HG02642 (cell line): Measurements from ENCODE around the gene RIPOR1.

ENCODE experiments used
- ATAC-seq: cut with Tn5 transposase; IDR thresholded peaks from one replicate; pipeline ENCODE4 v1.9.1; 2021; ENCODE audit warnings: mild to moderate bottlenecking; ENCODE audit not compliant: unreplicated experiment, poor library complexity

The RIPOR1 gene

DNA sequence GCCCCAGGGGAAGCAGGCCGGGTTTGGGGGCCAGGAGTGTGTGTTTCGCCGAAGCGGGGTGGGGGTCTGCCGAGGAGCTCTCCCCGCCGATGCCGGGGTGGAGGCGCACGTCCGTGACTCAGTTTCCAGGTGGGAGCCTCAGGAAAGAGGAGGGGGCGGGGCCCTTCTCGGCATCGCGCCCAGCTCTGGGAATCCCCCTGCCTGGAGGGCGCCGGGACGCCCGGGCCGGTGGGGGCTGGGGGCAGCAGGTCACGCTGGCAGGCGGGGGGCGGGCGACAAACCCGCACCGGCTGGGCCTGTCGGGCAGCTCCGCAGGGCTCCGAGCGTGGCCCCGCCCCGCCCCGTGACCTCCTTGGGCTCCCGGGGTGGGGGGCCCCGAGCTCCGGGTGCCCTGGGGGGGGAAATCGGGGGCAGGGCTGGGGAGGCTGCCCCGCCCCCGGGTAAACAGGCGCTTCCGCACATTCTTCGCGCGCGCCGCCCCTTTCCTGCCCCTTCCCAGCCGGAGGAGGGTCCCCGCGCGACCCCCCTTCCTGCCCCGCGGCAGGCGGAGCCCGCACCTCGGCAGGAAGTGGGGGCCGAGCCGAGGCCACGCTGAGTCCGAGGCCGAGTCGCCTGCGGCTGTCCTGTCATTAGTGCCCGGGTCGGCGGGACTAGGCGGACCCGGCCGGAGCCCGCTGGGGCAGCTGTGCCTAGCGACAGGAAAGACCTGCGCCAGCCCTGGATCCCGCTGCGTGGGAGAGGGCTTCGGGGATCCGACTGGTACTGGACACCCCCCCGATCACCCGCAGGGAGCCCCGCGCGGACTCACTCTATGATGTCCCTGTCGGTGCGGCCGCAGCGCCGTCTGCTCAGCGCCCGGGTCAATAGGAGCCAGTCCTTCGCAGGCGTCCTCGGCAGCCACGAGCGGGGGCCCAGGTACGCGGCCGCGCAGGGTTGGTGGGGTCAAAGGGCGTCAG, 9.3 kb downstream of the RIPOR1 start:
- ATAC-seq, result peak; percentile 49

DNA sequence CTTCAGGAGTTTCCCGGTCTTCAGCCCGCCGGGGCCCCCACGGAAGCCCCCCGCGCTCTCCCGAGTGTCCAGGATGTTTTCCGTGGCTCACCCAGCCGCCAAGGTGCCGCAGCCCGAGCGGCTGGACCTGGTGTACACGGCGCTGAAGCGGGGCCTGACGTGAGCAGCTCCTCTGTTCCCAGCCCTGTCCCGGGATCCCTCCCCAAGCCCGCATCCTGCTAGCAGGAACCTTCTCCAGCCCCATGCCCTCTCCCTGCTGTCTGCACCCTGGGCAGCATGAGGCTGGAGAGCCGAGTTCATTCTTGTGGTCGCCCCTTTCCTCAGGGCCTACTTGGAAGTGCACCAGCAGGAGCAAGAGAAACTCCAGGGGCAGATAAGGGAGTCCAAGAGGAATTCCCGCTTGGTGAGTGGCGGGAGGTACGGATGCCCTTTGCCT, 10.1 kb downstream of the RIPOR1 start:
- no peak for ATAC-seq

- no peak for ATAC-seq
These were observed 10.6 kb downstream of the RIPOR1 start for GRCh38 chr16:67539271-67539670.

DNA sequence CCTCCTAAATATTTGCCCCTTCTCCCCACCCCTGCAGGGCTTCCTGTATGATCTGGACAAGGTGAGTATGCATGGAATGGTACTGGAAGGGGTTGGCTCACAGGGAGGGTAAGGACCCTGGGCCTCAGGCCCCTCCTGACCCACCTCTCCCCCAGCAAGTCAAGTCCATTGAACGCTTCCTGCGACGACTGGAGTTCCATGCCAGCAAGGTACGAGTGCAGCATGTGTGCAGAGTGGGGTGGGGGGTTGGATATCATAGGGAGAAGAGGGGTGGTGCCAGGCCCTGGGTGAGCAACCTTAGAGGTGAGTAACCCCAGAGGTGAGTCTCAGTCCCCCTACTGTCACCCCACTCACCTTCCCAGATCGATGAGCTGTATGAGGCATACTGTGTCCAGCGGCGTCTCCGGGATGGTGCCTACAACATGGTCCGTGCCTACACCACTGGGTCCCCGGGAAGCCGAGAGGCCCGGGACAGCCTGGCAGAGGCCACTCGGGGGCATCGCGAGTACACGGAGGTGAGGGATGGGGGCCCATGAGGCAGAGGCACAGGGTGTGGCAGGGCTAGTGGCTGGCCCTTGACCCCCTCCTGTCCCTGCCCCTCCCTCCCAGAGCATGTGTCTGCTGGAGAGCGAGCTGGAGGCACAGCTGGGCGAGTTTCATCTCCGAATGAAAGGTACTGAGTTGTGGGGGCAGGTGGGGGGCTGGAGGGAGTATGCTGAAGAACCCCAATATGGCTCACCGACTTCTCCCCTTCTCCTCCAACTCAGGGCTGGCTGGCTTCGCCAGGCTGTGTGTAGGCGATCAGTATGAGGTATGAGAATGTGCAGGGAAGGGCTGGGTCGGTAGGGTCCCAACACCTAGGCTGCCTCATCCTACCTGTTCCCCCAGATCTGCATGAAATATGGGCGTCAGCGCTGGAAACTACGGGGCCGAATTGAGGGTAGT, 11.3 kb downstream of the RIPOR1 start:
- ATAC-seq, result no peak

DNA sequence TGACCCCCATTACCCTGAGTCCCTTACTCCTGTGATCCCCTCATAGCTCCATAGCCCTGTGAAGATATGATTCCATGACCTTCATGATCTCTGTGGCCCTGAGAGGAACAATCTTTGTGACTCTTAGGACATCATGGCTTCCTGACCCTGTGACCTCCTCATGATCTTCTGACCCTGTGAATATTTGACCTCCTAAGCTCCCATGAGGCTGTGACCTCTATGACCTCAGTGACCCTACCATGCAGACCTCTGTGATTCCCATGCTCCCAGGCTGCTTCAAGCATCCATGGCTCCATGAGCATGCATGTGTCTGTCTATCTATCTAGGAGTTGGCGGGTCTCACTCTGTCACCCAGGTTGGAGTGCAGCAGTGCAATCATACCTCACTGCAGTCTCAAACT, 12.1 kb downstream of the RIPOR1 start:
- ATAC-seq, result no peak

DNA sequence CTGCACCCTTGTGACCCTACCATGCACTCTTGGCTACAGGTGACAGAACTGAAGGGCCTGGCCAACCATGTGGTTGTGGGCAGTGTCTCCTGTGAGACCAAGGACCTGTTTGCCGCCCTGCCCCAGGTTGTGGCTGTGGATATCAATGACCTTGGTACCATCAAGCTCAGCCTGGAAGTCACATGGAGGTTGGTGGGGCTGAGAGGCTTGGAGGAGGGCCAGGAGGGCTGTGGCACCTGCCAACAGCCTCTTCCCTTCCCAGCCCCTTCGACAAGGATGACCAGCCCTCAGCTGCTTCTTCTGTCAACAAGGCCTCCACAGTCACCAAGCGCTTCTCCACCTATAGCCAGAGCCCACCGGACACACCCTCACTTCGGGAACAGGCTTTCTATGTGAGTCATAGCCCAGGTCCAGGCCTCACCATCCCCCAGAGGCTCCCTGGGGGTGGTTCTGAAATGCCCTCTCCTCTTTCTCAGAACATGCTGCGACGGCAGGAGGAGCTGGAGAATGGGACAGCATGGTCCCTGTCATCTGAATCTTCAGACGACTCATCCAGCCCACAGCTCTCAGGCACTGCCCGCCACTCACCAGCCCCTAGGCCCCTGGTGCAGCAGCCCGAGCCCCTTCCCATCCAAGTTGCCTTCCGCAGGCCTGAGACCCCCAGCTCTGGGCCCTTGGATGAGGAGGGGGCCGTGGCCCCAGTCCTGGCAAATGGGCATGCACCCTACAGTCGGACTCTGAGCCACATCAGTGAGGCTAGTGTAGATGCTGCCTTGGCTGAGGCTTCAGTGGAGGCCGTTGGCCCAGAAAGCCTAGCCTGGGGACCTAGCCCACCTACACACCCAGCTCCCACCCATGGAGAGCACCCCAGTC, 13.0 kb downstream of the RIPOR1 start:
- no peak for ATAC-seq

DNA sequence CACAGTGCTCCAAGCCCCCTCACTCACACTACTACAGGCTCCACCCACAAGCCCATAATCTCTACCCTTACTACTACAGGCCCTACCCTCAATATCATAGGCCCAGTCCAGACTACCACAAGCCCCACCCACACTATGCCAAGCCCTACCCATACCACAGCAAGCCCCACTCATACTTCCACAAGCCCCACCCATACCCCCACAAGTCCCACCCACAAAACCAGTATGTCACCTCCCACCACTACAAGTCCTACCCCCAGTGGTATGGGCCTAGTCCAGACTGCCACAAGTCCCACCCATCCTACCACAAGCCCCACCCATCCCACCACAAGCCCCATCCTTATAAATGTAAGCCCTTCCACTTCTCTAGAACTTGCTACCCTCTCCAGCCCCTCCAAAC, 13.8 kb downstream of the RIPOR1 start:
- no peak for ATAC-seq

DNA sequence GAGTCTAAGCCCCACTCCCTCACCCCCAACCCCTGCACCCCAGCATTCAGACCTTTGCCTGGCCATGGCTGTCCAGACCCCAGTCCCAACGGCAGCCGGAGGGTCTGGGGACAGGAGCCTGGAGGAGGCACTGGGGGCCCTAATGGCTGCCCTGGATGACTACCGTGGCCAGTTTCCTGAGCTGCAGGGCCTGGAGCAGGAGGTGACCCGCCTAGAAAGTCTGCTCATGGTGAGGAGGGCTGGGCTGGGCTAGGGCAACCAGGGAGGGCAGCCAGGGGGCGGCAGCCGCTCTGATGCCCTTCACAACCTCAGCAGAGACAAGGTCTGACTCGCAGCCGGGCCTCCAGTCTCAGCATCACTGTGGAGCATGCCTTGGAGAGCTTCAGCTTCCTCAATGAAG, 14.4 kb downstream of the RIPOR1 start:
- no peak for ATAC-seq

DNA sequence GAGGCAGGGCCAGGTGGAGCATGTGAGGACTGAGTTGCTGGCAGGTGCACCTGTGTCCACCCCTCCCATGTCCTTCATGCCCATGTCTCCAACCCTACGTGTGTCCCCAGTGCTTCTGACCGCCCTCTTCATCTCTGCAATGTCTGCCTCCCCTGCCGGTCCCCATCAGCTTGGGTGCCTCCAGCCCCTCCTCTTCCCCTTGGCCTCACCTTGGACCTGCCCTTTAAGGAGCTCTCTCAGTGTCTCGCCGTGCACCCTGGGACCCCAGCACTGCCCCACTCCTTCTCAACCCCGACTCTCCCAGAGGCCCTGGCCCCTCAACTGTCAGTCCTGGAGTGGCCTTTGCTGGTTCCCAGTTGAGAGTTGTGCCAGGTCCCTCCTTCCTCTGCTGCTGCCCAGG, 15.0 kb downstream of the RIPOR1 start:
- no peak for ATAC-seq

DNA sequence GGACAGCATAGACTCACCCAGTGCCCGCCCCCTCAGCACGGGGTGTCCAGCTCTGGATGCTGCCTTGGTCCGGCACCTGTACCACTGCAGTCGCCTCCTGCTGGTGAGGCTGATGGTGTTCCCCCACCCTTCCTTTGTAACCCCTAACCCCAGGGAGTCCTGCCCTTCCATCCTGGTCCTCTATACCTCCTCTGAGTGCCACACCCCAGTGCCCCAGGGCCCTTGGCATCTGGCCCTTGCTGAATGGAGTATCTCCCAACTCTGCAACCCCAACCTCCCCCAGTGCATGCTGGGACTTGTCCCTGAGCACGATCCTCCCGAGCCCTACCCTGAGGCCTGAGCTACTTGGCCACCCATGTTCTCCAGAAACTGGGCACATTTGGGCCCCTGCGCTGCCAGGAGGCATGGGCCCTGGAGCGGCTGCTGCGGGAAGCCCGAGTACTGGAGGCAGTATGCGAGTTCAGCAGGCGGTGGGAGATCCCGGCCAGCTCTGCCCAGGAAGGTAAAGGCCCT, 15.8 kb downstream of the RIPOR1 start:
- no peak for ATAC-seq

GRCh38 chr16:67544844-67545664, 16.4 kb downstream of the RIPOR1 start:
- ATAC-seq, result no peak

DNA sequence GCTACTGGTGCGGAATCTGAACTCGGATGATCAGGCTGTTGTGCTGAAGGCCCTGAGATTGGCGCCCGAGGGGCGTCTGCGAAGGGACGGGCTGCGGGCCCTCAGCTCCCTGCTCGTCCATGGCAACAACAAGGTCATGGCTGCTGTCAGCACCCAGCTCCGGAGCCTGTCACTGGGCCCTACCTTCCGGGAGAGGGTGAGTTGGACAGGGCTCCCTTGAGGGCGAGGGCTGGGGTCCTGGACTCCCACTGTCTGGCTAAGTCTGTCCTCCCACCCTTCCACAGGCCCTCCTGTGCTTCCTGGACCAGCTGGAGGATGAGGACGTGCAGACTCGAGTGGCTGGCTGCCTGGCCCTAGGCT, 17.0 kb downstream of the RIPOR1 start:
- no peak for ATAC-seq

DNA sequence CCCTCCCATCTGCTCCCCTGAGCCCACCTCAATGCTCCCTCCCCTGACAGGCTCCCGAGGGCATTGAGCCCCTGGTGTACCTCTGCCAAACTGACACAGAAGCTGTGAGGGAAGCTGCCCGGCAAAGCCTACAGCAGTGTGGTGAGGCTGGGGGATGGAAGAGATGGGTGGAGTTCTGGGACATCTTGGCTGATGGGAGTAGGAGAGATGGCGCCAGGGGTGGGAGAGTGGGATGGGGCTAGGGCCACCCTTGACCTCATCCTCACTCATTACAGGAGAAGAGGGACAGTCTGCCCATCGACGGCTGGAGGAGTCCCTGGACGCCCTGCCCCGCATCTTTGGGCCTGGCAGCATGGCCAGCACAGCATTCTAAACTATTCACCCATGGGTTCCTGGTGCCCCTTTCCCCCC, 17.5 kb downstream of the RIPOR1 start:
- ATAC-seq, result no peak

DNA sequence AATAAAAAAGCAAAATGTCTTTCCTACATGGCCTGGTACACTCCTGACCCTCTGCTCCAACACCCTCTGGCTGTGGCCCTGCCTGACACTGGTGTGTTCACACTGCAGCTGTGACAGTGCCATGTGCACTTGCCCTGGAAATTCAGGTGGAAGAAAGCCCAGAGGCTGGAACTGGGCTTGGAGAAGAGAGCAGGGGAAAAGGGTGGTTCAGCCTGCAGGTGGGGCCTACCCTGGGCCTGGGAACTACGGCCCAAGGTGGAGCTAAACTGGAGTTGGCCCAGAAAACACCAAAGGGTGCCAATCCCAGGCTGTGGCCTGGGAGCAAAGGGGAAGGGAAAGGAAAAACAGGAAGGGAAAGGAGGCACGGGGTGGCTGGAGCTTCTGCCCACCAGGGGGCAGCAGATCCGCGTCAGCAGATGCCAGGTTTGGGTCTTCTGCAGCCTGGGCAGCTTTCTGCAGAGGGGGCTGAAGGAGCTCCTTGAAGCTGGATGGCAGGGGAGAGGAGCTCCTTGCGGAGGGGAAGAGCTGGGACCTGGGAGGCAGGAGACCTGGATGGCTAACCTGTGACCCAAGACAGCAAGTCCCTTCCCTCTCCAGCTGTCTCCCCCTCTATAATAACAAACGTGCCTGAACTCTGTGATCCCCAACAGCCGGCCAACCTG, 18.3 kb downstream of the RIPOR1 start:
- ATAC-seq, result peak; percentile 35

- ATAC-seq, result peak; percentile 47
These were observed 19.0 kb downstream of the RIPOR1 start for GRCh38 chr16:67547423-67548264.

DNA sequence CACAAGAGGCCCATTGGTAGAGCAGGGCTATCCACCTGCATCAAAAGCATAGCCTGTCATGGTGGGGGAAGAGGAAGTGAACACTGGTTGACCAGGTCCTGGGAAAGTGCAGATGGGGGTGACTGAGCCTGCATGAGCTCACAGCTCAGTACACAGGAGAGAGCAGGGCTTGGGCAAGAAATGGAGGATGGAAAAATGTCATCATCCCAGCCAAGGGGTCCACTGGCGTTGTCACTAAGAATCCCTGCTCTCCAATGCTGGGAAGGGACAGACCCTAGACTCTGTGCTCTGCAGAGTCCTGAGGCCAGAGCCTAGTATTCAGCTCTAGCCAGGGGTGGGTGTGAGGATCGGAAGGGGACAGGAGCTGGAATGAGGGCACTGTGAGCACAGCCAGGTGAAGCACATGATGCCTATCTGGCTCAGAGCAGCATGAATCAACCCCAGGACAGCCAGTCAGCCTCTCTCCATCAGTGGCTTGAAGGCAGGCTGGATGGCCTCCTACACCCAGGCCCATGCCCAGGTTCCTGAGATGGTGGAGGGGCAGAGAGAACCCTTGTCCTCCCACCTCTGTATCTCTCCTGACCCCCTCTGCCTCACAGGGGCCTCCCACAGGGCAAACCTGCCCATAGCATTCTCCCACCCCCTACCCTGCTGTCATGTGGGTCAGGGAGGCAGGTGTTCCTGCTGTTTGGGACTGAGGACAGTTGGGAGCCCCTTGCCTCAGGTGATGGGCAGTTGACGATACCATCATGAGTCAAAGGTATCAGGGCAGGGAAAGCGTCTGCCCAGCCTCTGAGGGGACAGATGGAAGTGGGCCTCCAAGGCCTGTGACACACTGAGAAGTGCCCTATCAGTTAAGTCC, 19.9 kb downstream of the RIPOR1 start:
- peak; percentile 37 for ATAC-seq

GRCh38 chr16:67549240-67549639, 20.6 kb downstream of the RIPOR1 start:
- ATAC-seq, result no peak
